Measurements from ENCODE around the gene VOPP1.
A peak's percentile ranks its signal among the peaks of the same experiment; 100 is the strongest.
"Not testable (repeated sequence)": the region's sequence is repeated elsewhere in the genome, so short reads cannot be mapped to it uniquely, and the experiment has no call there.

Gene VOPP1

DNA sequence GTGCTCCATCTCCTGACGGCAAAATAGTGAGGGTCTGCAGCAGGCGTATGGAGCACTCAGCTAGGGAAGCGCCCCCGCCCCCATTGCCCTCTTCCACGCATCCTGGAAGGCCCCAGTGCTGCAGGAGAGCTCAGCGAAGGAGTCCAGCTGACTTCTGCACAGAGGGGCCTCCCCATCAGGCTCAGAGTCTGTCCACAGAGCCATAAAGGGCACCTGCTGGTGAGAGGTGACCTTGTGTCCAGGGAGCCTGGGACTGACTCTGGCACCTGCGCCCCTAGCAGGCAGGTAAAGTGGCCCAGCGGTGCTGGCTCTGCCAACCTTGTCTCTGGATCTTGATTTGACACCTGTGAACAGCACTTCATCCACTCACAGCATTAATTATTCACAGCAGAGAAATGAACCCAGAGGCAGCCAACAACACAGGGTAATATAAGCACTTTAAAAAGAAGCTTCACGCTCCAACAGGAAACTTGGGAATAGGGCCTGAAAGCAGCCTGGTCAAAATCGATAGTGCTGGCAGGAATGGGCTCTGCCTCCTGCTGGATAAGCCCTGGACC is 59.6 kb downstream of the VOPP1 start:
- no peak for DNase-seq

DNA sequence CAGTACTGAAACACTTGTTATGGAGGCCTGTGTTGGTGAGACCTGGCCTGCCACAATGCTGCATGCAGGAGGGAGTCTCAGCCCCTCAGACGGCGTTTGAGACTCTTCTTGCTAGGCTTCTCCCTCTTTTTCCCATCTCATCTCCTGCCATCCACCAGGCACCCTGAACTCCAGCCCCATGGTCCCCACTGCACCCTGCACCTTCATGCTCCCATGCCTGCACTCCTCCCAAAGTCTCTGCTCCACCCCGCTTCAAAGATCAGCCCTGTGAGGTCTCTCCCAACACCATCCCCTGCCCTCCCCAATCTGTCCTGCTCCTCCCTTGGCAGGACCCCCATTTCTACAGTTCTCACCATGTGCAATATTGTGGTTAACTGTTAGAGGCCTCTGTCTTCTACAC is 61.7 kb downstream of the VOPP1 start:
- DNase-seq, result no peak

DNA sequence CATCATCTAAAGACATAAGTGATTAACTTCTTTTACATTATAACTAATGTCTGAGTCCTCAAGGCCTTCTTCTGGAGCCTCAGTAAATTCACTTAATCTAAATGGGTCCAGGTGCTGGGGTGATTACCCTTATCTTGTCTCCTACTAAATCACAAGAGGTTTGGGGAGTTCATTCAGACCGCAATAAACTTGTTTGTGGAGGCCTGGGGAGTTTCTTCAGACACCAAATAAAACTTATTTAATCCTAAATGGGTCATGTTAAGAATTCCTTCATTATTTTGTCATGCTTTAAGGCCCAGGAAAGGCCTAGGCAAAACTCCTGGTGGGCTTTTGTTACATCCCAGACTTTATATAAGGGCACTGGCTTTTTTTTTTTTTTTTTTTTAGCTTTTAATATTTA is 62.1 kb downstream of the VOPP1 start:
- DNase-seq, result not testable (repeated sequence)

DNA sequence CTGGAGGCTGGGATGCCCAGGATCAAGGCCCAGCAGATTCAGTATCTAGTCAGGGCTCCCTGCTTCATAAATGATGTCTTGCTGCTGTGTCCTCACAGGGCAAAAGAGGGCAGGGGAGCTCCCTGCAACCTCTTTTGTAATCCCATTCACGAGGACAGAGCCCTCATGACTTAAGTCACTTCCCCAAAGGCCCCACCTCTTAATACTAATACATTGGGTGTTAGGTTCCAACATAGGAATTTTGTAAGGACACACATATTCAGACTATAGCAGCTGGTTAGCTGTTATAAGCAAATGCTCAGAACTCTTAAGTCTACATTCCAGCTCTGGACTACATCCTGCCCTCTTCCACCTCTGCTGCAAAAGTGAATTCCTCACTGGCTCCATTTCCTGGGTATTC is 63.0 kb downstream of the VOPP1 start:
- DNase-seq, result no peak

DNA sequence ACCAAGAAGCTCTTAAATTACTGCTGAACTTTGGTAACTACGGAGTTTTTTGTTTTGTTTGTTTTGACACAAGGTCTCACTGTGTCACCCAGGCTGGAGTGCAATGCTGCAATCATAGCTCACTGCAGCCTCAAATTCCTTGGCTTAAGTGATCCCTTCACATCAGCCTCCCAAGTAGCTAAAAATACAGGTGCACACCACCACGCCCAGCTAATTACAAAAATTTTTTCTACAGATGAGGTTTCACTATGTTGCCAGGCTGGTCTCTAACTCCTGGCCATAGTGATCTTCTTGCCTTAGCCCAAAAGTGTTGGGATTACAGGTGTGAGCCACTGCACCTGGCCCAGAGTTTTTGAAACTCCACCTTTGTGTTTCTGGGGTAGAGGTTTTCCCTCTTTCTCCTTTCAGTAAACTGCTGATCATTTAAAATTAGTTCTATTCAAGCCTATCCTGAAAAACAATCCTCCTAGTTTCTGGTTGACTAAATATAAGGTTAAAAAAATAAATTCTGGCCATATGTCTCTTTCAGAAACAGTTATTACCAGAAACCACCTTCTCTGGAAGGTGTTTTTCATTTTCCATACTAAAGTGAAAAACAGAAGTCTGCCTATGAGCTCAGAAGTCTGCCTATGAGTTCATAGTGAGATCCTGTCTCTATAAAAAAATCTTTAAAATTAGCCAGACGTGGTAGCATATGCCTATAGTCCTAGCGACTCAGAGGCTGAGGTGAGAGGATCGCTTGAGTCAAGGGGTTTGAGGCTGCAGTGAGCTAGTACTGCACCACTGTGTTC is 63.9 kb downstream of the VOPP1 start:
- no peak for DNase-seq

DNA sequence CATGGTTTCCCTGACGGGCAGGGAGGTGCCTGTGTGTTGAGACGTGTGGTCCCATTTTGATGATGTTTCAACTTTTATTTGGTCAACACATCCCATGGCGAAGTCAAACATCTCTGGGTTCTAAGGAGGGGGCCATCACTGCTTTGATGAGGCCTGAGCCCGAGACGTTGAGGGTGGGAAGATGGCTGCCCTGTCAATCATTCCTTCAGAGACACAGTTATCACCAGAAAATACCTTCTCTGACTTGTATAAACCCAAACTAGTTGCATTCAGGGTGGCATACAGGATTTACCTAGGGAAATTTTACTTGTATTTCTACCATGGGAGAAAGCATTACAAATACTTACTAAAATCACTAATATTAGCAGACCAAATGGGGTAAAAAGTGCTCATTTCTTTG is 64.6 kb downstream of the VOPP1 start:
- DNase-seq, result no peak

DNA sequence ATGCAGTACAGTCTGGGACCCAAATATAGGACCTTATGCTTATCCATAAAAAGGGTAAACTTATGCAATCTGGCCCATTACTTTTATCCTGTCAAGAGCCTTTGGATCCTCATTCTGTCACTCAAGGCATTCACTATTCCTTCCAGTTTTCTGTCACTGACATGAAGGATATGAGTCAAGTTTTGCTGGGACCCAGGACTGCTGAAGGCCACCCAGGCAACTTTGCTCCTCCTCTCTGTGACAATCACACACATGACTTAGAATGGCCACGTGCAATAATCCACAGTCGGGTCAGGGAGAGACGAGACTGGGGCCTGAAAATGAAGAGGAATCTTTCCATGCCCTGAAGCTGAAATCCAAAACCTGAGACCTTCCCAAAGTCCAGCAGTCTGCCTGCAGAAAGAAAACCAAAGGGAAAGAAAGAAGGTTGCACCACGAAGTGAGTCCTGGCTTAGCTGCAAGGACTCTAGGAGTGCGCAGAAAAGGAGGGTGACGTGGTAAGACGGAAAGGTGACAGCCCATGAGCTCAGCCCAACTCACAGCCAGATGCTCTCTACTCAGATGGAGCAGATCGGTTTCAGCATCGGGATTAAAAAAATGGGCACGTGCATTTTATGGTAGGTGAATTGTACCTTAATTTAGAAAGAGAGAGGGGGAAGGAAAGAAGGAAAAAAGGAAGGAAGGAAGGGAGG is 67.2 kb downstream of the VOPP1 start:
- no peak for DNase-seq

DNA sequence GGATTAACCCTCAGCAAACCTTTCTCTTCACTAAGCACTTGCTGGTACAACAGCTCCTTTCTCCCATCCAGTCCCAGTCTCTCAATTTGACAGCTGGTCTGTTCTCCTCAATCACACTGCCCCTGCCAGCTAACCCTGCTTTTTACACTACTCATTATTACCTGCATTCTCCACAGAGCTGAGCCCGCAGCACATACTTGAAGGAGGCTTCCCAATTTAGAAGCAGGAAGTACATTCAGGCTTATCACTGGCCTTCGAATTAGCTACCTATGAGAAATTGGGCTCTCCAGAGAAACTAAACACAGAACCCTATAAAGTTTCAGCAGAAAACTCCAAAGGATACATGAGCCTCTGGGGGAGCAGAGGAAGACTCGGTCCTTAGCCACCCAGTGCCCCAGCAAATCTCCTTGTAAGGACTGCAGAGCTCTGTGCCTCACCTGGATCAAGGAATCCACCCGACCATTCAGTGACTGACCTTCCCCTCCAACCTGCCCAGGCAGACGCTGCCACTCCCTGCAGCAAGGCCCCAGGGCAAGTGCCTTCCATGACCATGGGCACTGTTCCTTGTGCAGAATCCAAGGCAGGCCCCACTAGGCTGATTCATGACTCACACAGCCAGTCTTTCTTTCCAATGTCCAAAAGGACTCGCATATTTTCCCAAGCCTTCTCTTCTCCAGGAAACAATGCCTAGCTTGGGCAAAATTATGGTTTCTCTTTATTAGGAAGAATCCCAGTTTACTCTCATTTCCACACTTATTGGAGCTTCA is 68.0 kb downstream of the VOPP1 start:
- peak in 4 of 51 donors; percentile 14 to 57 (median 25) for DNase-seq

DNA sequence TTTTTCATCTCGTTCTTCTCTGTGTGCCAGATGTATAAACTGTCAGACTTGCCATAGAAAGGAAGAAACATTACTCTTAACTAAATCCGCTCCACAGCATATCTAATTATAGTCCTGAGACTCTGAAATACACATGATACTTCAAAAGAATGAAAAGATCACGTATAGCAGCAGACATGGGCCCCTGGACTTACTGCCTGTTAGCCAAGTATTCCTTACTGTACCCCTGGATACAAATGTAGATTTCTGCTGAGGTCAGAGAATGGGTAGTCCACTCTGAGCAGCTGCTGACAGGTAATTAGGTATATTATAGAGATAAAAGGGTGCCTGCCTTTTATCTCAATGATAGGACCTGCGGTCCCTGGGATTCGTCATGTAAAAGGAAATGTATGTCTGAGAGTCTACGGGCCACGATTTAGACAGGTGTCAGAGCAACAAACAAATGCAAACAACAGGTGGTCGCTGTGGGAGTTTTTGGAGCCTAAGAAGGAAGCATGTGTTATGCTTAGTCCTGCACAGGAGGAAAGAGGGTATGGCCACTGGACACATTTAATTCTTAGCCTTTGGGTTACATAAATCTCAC is 69.4 kb downstream of the VOPP1 start:
- no peak for DNase-seq

DNA sequence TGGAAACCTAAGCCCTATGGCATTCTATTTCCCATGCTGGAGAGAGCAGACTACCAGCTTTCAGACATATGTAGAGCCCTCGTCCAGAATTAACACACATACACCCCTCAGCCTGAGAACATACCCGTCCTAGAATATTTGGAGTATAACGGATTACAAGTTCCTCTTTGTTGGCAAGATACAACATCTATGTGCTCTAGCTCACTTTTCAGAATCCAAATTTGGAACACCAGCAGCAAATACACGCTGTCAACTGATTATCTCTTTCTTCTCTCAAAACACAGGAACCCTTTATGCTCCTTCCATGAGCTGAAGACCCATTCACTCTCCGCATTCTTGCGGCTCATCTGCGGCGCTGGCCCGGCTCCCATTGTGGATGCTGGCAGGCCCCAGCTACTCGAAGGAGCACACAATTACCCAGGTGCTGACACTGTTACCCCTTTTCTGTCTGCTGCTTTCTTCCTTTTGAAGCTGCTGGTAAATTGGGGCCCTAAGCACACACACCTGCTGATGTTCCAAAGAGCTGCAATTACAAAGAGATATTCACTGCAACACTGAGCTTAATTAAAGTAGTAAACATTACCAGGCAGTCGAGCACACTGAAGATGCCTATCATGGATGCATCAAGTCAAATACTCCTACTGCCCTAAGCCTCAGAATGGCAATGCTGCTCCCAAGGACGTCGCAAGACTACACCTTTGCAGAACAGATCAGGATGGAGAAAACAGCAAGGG is 70.0 kb downstream of the VOPP1 start:
- DNase-seq, result peak in 20 of 51 donors; percentile 7 to 72 (median 24)

DNA sequence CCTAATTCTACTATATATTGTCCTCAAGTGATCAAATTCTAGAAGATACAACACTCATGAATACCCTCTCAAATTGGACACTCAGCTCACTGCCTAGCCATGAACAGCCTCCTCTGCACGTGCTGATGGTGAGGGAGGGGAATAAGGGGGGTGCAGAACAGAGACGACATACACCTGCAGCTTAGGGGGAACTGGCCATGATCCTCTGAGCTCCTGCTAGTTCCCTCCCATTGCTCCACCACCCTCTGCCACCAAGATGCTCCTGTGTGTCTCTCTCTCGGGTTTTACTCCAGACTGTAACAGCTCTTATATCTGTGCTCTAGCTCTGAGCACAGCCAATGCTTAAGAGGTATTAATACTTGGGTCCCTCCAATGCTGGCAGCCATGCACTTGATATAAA is 70.7 kb downstream of the VOPP1 start:
- no peak for DNase-seq

DNA sequence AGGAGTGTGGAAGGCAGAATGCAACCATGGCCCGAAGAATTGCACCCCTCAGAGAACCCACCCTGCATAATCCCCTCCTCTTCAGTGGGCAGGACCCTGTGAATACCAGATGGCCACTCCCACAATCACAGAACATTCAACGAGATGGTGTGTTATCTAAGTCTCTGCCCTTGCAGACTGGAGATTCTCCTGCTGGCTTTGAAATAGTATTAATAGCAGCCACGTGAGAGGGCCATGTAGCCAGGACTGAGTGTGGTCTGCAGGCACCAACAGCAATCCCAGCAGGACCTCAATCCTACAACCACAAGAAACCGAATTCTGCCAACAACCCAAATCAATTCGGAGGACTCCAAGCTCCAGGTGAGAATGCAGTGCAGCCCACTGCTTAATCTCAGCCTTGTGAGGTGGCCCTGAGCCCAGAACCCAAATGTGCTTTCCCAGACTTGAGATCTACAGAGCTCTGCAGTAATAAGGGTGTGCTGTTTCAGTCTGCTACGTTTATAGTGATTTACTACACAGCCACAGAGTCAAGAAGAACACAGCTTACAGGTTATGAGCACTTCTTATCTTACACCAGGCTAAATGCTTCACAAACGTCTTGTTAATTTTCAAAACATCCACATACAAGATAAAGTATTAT is 72.1 kb downstream of the VOPP1 start:
- DNase-seq, result no peak

DNA sequence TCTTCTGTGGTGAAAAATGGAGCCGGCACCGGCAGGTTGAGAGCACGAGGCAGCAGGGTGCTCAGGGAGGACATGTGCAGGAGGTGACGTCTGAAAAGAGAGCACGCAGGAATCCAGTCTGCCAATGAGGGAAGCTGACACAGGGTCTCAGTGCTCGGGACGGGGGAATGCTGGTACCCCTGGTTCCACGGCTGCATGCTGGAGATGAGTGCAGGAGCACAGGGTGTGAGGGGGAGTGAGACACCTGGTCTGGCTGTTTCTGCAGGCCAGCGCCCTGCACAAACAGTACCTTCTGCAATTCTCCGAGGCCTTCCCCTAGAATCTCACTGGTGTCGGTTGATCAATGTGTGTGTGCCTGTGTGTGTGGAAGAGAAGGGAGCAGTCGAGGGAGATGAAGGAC is 72.7 kb downstream of the VOPP1 start:
- DNase-seq, result no peak

DNA sequence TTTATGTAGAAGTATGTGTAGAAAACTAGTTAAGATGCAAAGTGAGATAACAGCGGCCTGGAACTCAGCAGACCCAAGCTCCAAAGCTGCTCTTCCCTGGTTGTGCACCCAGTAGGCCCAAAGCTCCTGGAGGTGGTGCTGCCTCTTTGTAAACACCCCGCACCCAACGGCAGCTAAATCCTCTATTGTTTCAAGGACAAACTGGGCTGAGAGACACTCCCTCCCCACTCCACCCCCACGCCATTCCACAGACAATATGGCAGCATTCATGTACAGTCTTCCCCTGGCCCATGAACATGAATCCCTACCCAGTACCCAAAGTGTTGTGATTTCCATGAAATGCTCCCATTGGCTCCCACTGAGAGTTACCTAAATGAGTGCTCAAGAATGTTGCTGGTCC is 73.5 kb downstream of the VOPP1 start:
- DNase-seq, result no peak

DNA sequence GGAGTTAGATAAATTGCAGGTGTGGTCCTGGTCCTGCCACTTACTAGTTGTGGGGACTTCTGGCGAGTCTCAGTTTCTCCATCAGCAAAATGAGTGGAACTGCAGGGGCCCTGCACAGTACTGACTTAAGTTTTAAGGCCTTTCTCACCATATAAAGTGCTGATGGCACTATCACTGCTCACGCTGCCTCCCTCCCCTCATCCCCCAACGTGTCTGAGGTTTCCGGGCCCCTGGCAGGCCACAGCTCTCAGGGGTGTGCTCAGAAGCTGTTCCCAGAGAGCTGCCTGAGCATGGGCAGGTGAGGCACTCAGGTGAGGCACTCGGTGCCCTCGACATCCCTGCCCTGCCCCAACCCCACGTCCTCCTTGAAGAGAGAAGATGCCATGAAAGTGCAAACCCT is 74.2 kb downstream of the VOPP1 start:
- DNase-seq, result no peak

DNA sequence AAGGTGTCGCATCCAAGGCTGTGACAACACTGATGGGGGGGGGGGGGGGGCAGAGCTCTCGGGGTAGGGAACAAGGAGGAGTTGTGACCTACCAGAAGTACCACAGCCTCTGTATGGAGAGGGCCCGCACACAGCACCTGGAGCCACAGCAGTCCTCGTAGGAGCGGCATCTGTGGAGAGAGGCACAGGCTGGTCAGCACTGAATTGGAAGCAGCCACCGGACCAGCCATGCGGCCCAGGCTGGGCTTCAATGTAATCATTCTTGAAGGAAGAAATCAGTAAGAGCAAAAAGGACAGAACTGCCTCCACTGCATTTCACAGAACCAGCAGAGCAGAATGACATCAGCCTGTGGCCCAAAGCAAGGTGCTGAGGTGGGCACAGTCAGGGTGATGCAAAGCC is 74.8 kb downstream of the VOPP1 start:
- DNase-seq, result no peak

DNA sequence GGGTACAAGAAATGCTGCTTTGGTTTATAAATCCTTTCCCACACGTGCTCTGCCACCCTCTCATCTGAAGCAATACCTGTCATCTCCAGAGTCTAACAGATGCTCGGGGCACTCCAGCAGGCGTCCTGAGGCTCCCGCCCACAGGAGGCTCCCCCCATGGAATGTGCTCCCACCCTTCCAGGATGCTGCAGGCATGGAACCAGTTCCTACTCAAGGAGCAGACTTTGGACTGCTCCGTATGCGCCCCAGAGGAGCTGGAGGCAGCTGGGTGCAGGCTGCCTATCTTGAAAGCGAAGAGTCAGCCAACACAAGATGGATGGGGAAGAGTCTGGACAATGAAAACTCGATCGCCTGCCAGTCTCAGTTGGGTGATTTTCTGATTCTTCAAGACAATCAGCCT is 75.4 kb downstream of the VOPP1 start:
- DNase-seq, result no peak

DNA sequence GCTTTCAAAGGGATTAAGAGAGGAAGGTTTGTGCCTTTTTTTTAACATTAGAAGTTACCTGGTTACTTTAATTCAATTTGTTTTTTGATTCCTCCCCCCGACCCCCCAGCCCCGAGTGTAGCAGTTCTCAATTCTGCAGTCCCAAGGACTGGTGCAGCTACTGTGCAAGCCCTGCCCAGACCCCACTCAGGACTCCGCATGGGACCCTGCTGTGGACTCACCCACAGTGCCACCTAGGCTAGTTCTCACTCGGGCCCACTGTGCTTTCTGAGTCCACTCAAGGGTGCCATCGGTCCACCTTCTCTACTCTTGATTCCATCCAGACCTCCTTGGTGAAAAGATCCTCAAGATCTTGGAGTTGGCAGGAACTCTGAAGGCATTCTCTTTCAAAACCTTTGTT is 77.4 kb downstream of the VOPP1 start:
- DNase-seq, result no peak

DNA sequence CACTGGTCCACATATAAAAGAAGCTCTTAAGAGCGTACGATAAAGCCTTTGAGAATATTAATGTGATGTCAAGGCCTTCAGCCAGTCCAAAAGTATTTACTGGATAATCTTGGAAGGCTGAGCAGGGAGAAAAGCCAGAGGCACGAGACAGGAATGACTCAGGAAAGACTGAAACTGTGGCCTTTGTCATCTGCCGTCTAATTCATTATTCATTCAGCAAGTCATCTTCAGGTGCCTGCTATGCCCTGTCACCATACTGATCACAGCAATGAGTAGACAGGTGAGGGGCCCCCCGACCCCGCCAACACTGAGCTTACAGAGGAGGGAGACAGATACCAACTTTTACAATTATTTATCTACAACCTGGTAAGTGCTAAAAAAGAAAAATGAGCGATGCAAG is 78.9 kb downstream of the VOPP1 start:
- no peak for DNase-seq

DNA sequence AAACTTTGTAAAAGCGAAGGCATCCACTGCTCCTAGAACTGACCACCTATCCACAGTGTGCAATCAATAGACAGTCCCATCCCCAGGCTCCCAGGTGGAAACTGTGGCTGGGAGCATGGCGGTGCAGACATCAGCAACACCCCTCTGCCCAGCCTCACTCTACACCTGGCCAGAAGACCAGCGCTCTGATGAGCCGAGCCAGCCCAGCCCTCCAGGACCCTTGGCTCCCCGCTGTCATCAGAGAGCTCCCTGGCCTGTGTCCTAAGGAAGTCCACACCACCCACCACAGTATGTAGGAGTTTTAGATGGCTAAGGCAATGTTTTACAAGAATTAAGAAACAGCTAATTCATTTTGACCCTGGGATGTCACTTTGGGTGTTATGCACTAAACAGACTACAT is 81.0 kb downstream of the VOPP1 start:
- no peak for DNase-seq

DNA sequence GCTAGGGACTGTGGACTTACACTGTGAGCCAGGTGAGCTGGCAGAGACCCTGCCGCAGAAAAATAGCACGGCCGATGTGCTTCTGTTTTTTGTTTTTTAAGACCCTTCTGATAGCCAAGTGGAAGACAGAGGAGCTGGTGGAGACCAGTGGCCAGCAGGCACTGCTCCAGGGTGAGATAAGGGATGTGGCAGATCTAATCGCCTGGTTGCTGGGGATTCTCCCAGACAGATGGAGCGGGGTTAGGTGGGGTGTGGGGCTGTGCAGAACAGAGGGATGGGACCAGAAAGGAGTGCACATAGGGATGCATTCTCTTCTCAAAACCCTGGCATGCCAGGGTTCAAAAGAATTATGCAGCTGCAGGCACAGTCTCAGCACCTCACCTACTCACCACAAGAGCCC is 82.2 kb downstream of the VOPP1 start:
- no peak for DNase-seq

Measured in hypothalamus (tissue), 51 donors.